ENCODE results near the gene TRAF2. TPM values are rescaled to one million over a fixed set of nuclear protein-coding genes. Genes with fewer than 3 reads are reported as not detected.

Gene TRAF2
- total RNA-seq, 2 experiments from 2014 or later = 48.1 to 55.0 TPM

DNA sequence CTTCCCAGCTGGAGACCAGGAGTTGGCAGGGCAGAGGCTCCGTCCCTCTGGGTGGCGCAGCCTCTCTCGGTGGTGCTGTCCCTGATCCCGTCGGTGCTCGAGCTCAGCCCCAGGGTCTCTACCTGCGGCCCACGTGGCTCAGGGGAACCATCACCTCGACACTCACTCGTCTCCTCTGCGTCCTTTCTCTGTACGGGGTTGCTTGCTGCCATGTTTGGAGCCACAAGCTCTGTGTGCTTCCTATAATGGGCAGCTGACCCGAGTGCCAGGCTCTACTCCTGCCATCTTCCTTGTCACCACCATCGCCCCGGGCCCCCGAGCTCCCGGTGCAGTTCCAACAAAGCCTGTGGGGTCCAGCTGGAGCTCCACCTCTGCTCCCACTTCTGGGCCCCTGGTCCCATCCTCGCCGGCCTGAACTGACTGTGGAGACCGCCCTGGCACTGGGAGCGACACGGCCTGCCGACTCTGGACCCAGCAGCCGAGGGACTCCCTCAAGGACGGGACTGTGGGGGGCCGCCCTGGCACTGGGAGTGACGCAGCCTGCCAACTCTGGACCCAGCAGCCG lies 53.2 kb downstream of the TRAF2 start:
- CTCF ChIA-PET = no interaction called here
- POLR2A ChIA-PET = interaction anchor here (0.9 to 1.0 kb wide), 2 partner anchors 21 to 125 kb away, joined by 3 to 5 read pairs; no protein-coding TSS in a partner anchor

DNA sequence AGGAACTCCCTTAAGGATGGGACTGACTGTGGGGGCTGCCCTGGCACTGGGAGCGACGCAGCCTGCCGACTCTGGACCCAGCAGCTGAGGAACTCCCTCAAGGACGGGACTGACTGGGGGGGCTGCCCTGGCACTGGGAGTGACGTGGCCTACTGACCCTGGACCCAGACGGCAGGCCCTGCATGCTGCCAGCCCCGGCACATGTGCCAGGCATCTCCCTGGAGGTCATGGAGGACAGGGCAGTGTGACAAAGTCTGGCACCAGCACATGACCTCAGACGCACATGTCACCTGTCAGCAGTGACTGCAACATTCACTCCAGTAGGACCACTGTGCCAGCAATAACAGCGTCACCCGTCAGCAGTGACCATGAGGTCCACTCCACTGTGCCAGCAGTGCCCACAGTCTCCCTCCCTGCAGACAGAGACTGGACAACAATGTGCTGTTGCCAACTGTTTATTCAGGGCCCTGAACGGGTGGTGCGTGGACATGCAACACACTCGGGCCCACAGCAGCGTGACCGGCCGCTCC lies 53.7 kb downstream of the TRAF2 start:
- ChIA-PET POLR2A (interaction anchor here (1.0 kb wide), 1 partner anchor 126 kb away, joined by 5 read pairs; no protein-coding TSS in a partner anchor), CTCF (no interaction called here)

DNA sequence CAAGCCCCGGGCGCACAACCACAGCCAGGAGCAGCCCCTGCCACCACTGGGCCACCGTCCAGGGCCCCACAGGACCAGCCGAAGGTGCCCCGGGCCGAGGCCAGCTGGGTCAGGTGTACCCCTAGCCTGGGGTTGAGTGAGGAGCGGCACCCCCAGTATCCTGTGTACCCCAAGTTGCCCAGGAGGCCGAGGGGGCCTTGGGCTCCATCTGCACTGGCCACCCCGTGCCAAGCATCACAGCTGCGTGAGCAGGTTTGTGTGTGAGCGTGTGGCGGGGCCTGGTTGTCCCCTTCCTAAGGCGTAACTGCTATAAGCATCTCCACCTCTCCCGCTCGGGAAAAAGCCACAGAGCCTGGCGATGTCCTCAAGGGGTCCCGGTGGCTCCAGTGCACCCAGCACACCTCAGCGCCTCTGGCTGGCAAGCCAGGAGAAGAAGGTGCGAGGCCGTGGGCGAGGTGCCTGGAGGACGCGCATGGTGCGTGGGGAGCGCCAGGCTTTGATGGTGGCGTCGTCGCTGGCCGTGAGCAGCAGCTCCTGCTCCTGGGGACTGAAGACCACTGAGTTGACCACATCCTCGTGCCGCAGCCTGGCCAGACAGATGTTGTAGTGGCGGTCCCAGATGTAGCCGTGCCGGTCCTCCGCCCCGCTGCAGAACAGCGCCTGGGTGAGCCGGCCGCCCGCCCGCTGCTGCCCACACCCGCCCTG lies 54.4 kb downstream of the TRAF2 start:
- ChIA-PET CTCF (no interaction called here), POLR2A (no interaction called here)

DNA sequence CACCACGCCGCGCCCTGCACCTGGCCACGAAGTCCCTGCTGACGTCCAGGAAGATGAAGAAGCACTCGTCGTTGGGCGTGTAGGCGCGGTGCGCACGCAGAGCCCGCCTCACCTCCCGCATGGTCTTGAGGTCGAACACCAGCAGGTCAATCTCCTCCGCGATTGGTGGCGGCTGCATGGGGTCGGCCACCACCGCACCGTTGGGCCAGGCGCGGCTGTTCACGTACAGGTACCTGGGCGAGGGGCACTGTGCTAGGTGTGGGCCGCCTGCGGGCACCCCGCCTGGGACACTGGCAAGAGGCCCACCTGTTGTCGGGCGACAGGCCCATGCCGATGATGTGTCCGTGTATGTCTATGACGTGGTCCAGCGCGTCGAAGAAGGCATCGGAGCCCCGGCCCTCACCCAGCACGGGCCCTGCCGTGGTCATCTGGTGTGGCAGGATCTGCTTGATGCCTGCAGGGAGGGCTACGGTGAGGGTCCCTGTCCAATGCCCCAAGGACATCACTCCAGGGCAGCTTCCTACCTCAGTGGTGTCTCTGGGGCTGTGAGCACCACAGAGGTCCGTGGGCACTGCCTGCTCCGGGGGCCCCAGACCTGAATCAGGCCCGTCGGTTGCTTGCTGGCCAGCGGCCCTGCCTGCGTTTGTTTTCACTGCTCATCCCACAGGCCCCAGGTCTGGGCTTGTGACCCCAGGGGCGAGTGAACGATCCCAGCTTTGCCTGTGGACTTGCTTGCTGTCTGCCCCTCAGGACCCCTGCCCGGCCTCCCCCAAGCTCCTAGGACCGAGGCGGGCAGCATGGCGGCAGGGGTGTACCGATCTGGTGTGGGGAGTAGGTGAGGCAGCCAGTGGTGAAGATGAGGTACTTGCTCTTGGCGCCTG lies 55.2 kb downstream of the TRAF2 start:
- POLR2A ChIA-PET = no interaction called here

DNA sequence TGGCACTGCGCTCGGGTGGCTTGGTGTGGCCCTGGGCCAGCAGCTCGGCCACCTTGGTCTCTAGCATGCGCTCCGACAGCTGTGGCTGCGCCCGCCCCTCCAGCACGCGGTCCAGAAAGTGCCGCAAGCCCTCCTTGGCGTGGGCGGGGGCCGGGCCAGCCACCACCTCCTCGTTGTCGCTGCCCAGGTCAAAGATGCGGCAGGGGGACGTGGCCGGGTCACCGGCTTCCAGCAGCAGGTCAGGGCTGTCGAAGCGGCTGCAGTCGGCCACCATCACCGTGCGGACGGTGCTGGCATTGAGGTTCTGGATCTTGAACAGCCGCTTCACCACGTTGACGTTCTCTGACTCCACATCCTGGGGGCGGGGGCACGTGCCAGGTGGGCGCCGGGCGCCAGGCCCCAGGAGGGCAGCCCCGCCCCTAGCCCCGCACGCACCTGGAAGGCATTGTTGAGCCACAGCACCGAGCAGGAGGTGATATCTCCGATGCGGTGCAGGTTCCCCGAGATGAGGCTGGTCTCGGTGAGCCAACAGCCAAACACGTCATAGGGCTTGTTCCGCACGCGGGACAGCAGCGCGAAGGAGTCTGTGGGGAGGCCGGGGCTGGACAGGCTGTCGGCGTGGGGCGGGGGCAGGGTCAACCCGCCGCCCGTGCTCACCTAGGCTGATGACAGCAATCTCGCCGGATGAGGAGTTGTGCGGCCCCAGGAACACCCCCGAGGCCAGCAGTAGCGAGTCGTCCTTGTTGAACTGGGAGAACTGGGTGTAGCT lies 56.0 kb downstream of the TRAF2 start:
- ChIA-PET CTCF (interaction anchor here (1.8 kb wide), 1 partner anchor 98 kb away, joined by 3 read pairs; no protein-coding TSS in a partner anchor), POLR2A (no interaction called here)

More for the DNA sequence above, 55.2 kb downstream of the TRAF2 start:
- CTCF ChIA-PET = interaction anchor here (1.8 kb wide), 1 partner anchor 97 kb away, joined by 3 read pairs; no protein-coding TSS in a partner anchor

DNA sequence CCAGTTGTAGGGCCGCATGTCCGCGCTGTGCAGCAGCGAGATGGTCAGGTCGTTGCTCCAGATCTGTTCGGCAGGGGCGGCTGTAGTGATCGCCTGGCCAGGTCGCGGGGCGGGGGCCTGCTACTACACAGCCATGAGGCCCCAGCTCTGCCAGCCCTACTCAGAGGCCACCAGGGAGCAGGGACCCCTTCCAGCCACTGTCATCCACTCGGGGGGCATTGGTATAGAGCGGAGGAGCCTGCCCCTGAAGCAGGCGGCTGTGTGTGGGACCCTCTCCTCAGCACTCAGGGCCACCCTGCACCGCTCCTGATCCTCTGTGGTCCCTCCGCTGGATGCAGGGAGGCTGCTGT lies 56.5 kb downstream of the TRAF2 start:
- CTCF ChIA-PET = interaction anchor here (0.9 to 6.4 kb wide), 3 partner anchors 93 to 99 kb away, joined by 3 to 46 read pairs (median 3); no protein-coding TSS in a partner anchor
- POLR2A ChIA-PET = interaction anchor here (0.7 kb wide), 2 partner anchors 8 to 57 kb away, joined by 3 to 4 read pairs; partner anchors contain the start of gene TRAF2

DNA sequence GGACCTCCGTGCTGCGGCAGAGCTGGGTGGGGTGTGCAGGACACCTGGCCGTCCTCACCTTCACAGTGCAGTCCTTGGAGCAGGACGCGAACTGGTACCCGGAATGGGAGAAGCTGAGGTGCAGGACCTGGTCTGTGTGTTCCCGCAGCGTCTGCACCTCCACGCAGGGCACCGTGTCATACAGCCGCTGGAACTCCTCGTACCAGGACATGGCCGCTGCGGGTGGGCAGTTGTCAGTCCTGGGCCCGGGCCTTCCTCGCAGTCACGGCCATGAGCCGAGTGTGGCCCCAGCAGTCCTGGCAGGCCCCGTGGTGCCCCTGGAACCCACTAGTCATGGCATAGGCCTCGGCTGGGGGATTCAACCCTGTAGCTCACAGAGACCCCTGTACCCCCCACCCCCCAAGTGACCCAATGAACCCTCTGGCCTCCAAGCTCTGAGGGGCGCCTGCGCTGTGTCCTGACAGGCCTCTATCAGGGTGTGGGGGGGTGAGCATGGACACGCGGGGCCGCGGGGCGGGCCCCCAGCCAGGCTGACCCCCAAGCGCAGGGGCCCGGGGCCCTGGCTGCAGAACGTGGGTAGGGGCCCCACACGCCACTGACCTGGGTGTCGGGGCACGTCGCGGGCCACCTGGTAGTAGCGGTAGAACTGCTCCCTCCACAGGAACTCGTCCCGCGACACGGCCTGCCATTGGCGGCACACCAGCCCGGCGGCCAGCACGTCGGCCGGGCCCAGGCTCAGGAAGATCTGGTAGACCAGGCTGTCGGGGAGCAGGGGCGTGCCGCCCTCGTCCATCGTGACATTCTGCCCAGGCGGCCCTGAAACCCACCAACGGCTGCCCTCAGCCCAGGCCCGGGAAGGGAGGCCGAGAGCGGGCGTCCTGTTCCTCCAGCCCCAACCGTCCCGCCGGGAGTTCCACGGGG lies 57.2 kb downstream of the TRAF2 start:
- POLR2A ChIA-PET = interaction anchor here (0.6 to 1.0 kb wide), 5 partner anchors 9 to 82 kb away, joined by 3 to 5 read pairs (median 3); partner anchors contain the start of gene TRAF2

DNA sequence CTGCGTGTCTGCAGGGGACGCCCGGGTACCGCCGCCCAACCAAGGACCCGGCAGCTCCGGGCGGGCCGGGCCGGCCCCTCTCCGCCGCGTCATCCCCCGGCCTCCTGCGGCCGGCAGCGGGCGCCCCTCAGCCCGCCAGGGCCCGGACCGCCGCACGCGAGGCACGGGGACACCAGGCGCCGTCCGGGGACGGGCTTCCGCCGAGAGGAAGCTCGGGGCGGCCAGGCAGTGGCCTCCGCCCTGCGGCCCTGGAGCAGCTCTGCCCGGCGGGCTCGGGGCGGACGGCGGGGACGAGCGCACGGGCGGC lies 57.8 kb downstream of the TRAF2 start:
- CTCF ChIA-PET = interaction anchor here (0.5 to 6.4 kb wide), 10 partner anchors 17 to 152 kb away, joined by 3 to 46 read pairs (median 3); no protein-coding TSS in a partner anchor
- POLR2A ChIA-PET = interaction anchor here (0.6 to 1.0 kb wide), 3 partner anchors 42 to 82 kb away, joined by 3 to 5 read pairs (median 3); no protein-coding TSS in a partner anchor

More for the DNA sequence above, 57.2 kb downstream of the TRAF2 start:
- CTCF ChIA-PET = interaction anchor here (0.5 to 6.4 kb wide), 10 partner anchors 17 to 151 kb away, joined by 3 to 46 read pairs (median 3); no protein-coding TSS in a partner anchor

DNA sequence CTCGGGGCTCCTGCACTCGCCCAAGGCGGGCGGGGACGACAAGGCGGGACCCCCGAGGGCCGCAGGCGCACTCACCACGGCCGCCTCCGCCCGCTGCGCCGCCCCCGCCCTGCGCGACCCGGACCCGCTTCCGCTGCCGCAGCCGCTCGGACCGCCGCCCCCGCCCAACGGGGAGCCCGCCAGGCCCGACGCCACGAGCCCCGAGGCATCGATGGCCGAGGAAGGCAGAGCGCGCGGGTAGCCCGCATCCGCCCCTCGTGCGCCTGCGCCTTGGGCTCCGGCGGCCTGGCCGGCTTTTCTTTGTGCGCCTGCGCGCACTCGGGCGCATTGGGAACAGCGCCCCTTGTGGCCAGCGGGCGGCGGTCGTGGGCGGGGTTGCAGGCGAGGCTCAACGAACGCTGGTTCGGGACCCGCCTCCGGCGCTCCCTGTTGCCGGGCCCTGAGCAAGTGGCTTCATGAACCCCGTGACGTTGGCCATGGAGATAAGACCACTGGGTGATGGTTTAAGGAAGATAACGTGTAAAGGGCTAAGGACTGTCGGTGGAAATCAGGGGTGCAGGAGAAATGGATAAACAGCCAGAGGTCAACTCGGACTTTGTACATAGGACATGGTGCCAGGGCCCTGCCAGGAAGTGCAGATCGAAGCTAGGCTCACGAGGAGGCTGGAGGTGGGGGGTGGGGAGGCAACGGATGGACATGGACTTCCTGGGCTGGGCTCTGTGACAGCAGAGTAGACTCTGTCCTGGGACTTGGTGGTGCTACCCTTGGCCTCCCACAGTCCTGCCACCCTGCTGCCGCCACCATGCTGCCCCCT lies 58.4 kb downstream of the TRAF2 start, which contains the start of the genes C8G and FBXW5:
TSS of gene C8G (plus strand) at position 725 of the 814 bp plus-strand sequence. CDS start at position 803, 78 bp downstream.
TSS of gene FBXW5 (minus strand) at position 220 of the 814 bp plus-strand sequence. CDS start 655 bp downstream, outside the sequence.
- CTCF ChIA-PET = interaction anchor here (0.6 to 6.4 kb wide), 16 partner anchors 16 to 152 kb away, joined by 3 to 46 read pairs (median 4); partner anchors contain the start of genes AJM1, PAXX and PTGDS
- POLR2A ChIA-PET = interaction anchor here (0.6 to 1.0 kb wide), 2 partner anchors 43 to 75 kb away, joined by 3 read pairs; no protein-coding TSS in a partner anchor

DNA sequence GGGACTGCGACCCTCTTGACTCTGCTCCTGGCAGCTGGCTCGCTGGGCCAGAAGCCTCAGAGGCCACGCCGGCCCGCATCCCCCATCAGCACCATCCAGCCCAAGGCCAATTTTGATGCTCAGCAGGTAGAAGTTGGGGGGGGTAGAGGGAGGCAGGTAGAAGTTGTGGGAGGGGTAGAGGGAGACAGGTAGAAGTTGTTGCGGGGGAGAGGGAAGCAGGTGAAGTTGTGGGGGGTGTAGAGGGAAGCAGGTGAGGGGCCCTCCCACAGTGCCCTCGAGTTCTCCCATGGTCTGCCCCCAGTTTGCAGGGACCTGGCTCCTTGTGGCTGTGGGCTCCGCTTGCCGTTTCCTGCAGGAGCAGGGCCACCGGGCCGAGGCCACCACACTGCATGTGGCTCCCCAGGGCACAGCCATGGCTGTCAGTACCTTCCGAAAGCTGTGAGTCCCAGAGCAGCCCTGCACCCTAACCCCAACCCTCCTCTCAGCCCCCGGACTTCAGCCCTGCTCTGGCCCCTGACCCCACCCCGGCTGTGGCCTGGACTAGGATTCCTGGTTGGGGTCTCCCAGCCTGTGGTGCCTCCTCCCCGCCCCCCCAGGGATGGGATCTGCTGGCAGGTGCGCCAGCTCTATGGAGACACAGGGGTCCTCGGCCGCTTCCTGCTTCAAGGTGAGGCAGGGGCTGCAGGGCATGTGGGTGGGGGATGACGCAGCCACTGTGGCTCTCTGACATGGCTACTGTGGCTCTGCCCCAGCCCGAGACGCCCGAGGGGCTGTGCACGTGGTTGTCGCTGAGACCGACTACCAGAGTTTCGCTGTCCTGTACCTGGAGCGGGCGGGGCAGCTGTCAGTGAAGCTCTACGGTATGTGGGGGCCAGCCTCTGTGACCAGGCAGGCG lies 59.3 kb downstream of the TRAF2 start:
- POLR2A ChIA-PET = no interaction called here
- CTCF ChIA-PET = interaction anchor here (0.6 to 6.4 kb wide), 11 partner anchors 29 to 123 kb away, joined by 3 to 46 read pairs (median 4); partner anchors contain the start of genes ABCA2, AJM1, PAXX and PTGDS

DNA sequence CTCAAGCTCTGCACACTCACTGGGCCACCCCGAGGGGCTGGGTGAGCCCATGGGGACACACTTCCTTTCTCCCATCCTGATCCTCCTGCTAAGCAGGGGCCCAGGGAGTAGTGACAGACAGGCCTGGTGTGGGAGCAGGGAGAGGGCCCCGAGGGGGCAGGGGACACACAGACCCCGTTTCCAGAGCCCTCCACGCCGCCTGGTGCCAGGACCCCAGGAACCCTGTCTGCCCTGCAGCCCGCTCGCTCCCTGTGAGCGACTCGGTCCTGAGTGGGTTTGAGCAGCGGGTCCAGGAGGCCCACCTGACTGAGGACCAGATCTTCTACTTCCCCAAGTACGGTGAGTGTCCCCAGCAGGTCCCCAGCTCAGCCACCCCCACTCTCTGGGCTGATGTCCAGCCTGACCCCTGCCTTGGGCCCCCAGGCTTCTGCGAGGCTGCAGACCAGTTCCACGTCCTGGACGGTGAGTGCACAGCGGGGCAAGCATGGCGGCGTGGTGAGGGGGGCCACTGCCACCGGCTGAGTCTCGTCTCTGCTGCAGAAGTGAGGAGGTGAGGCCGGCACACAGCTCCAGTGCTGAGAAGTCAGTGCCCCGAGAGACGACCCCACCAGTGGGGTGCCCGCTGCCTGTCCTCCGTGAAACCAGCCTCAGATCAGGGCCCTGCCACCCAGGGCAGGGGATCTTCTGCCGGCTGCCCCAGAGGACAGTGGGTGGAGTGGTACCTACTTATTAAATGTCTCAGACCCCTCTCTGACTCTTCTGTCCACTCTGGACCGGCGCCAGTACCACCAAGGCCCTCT lies 60.1 kb downstream of the TRAF2 start:
- ChIA-PET CTCF (interaction anchor here (1.1 to 6.4 kb wide), 6 partner anchors 29 to 89 kb away, joined by 4 to 46 read pairs (median 5); partner anchors contain the start of genes ABCA2 and PAXX), POLR2A (no interaction called here)

DNA sequence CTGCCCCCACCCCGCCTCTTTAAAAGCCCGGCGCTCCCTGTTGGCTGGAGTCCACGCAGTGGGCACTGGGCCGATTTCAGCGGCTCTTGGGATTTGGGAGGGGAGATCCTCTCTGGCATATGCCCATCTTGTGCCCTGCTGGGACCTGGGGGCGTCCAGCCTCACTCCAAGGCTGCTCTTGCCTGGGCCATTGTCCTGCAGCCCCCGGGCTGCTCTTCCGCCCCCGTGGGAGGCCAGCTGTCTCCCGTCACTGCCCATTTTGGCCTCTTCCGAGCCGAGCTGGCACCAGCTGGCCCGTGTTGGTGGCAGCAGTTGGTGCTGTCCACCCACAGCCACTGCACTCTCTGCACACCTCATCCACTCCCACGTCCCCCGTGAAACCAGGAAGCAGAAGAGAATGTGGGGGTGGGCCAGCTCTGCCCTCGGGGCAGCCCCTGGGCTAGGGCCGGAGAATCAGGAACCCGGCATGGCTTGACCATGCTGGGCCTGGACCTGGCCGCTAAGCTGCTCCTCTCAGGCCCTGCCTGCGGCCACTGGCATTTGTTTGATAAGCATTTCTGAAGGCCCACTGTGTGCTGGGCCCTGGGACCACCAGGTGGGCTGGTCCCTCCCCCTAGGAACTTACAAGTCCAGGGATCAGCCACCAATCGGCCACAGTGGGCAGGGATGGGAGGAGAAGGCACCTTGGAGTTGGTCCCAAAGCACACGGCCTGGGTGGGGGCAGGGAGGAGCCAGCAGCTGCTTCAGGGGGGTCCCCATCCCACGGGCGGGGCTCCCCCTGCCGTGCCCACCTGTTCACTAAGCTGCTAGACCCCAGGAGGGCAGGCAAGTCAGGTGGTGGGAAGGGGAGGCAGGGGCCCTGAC lies 60.9 kb downstream of the TRAF2 start:
- POLR2A ChIA-PET = interaction anchor here (1.1 kb wide), 1 partner anchor 49 kb away, joined by 4 read pairs; the partner anchor contains the start of gene CLIC3
- CTCF ChIA-PET = interaction anchor here (0.9 to 6.4 kb wide), 16 partner anchors 9 to 100 kb away, joined by 3 to 46 read pairs (median 3); partner anchors contain the start of genes ABCA2, CLIC3, FUT7 and PAXX

DNA sequence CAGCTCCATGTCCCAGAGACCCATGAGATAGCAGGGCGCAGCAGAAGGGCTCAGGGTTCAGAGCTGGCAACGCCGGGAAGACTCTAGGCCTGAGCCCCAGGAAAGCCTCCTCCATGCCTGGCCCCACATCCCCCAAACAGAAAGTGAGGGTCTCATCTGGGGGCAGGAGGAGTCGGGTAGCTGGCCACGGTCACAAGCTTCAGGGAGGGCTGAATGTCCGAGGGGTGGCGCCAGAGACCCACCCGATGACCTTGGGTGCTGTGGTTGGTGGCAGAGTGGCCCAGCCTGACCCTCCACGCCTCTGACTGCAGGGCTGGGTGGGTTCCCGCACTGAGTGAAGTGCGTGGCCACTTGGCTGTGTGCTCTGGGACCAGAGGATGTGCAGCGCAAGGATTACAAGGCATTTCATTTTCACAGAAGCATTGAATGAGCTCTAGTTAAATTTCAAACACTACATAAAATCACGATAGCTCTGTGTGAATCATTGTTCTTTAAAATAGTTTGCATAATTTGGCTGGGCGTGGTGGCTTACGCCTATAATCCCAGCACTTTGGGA lies 61.7 kb downstream of the TRAF2 start:
- CTCF ChIA-PET = interaction anchor here (0.6 to 6.4 kb wide), 19 partner anchors 10 to 180 kb away, joined by 3 to 46 read pairs (median 3); partner anchors contain the start of genes ABCA2, CLIC3, FUT7 and PAXX
- POLR2A ChIA-PET = interaction anchor here (1.1 kb wide), 1 partner anchor 48 kb away, joined by 4 read pairs; the partner anchor contains the start of gene CLIC3
